HepG2 (cell line): ENCODE results near the gene TSC22D3. TPM values are rescaled to one million over a fixed set of nuclear protein-coding genes. Genes with fewer than 3 reads are reported as not detected.

ENCODE experiments used
- ATAC-seq: fragments of 200-7000 bp; cut with Tn5 transposase; 3 replicates; pipeline ENCODE4 v1.9.1; 2020; ENCODE audit warnings: mild to moderate bottlenecking, moderate library complexity
- BruUV-seq: library from RNA; stranded (reverse); fragments of 400-500 nt; replicated peaks from 2 replicates; lab custom pipeline; 2021; lab: Mats Ljungman, UMichigan
- CTCF ChIA-PET: fragments of 300-600 bp; formaldehyde crosslinking; extraction: SDS; loops from one replicate; lab custom pipeline; 2021; ENCODE audit warnings: low total read pairs, inconsistent platforms, low intra/inter-chr PET ratio; lab: Yijun Ruan, JAX
- POLR2A ChIA-PET: fragments of 350-600 bp; sonication (Branson Sonifier 250); formaldehyde crosslinking; loops from one replicate; lab custom pipeline; 2020; ENCODE audit warnings: antibody characterized with exemption, inconsistent platforms; lab: Yijun Ruan, JAX
- DNase-seq: peaks from one replicate; pipeline ENCODE4 v3.0.0-alpha.2; 2015; ENCODE audit warnings: low spot score
- FAIRE-seq: peaks from 3 replicates; lab custom pipeline; 2011; peaks lifted over from hg19 to GRCh38; lab: Jason Lieb, UNC
- H2AFZ ChIP-seq: one replicate; pipeline ENCODE4 v1.6.1; 2011; ENCODE audit warnings: low read length, inconsistent platforms
- H3K27ac ChIP-seq: fragments of 300-600 bp; 3 replicates; pipeline ENCODE4 v1.8.0; 2011; ENCODE audit warnings: mixed run types, mild to moderate bottlenecking, mixed read lengths, low read length, inconsistent platforms; ENCODE audit not compliant: insufficient read depth; ENCODE audit errors: extremely low read length
- H3K27me3 ChIP-seq, 2 experiments: fragments of 200-600 bp in 1 of 2; 2 replicates in 1 of 2; 3 replicates in 1 of 2; pipeline versions ENCODE4 v1.6.0 to v1.8.0; 2011; ENCODE audit warnings: low read length in 2 of 2, mild to moderate bottlenecking in 2 of 2, moderate library complexity in 2 of 2, inconsistent platforms in 1 of 2; ENCODE audit not compliant: insufficient read depth in 2 of 2, control insufficient read depth in 1 of 2
- H3K36me3 ChIP-seq, 2 experiments: fragments of 200-600 bp in 1 of 2; replicated peaks in 1 of 2; 2 replicates in 1 of 2; 3 replicates in 1 of 2; pipeline versions ENCODE4 v1.5.1 to v1.8.0; 2011; ENCODE audit warnings: low read length in 2 of 2, inconsistent platforms in 1 of 2; ENCODE audit not compliant: insufficient read depth in 2 of 2, control insufficient read depth in 1 of 2
- H3K4me1 ChIP-seq: 2 replicates; pipeline ENCODE4 v1.5.1; 2012; ENCODE audit warnings: low read length, inconsistent platforms; ENCODE audit not compliant: insufficient read depth
- H3K4me2 ChIP-seq: 2 replicates; pipeline ENCODE4 v1.6.0; 2011; ENCODE audit warnings: low read depth, low read length, inconsistent platforms
- H3K4me3 ChIP-seq, 3 experiments: fragments of 200-600 bp in 1 of 3; sonication (generic), shearing (Covaris generic) in 1 of 3; replicated peaks in 1 of 3; 2 replicates each; pipeline ENCODE4 v1.5.1; 2011 to 2016; ENCODE audit warnings: low read length in 3 of 3, inconsistent platforms in 2 of 3, low read depth in 2 of 3, mild to moderate bottlenecking in 2 of 3, control low read depth in 1 of 3, mixed read lengths in 1 of 3; ENCODE audit not compliant: insufficient read depth in 1 of 3
- H3K79me2 ChIP-seq: one replicate; pipeline ENCODE4 v1.6.1; 2011; ENCODE audit warnings: low read length, inconsistent platforms; ENCODE audit not compliant: insufficient read depth
- H3K9ac ChIP-seq: 2 replicates; pipeline ENCODE4 v1.6.0; 2011; ENCODE audit warnings: mild to moderate bottlenecking, low read depth, low read length, inconsistent platforms; ENCODE audit not compliant: insufficient read depth
- H3K9me3 ChIP-seq: 2 replicates; pipeline ENCODE4 v1.5.1; 2012; ENCODE audit warnings: mild to moderate bottlenecking, low read length
- H4K20me1 ChIP-seq: 2 replicates; pipeline ENCODE4 v1.6.0; 2011; ENCODE audit warnings: inconsistent platforms, mild to moderate bottlenecking, low read length, moderate library complexity; ENCODE audit not compliant: insufficient read depth
- ATF7-NPFF ChIP-seq: sonication (generic); formaldehyde crosslinking; IDR thresholded peaks from 2 replicates; pipeline ENCODE4 v1.8.1; 2023; ENCODE audit warnings: mild to moderate bottlenecking, low read depth, missing genetic modification reagents, moderate library complexity
- HNF4A ChIP-seq: sonication (generic); formaldehyde crosslinking; IDR thresholded peaks from 2 replicates; pipeline ENCODE4 v1.4.0; 2020; ENCODE audit warnings: missing genetic modification reagents
- HOXA7 ChIP-seq: sonication (generic); formaldehyde crosslinking; IDR thresholded peaks from 2 replicates; pipeline ENCODE4 v1.8.1; 2022; ENCODE audit warnings: mild to moderate bottlenecking, missing genetic modification reagents, moderate library complexity
- KLF15 ChIP-seq: sonication (generic); formaldehyde crosslinking; IDR thresholded peaks from 2 replicates; pipeline ENCODE4 v1.8.1; 2023; ENCODE audit warnings: borderline replicate concordance, mild to moderate bottlenecking, inconsistent platforms, missing genetic modification reagents, mixed read lengths
- PITX1 ChIP-seq: sonication (generic); formaldehyde crosslinking; IDR thresholded peaks from 2 replicates; pipeline ENCODE4 v1.5.1; 2020; ENCODE audit warnings: mild to moderate bottlenecking, missing genetic modification reagents
- PPARG ChIP-seq: conservative IDR thresholded peaks from 2 replicates; pipeline ENCODE4 v1.6.1; 2016; ENCODE audit warnings: missing biosample characterization, missing genetic modification reagents
- SNAPC5 ChIP-seq: sonication (generic); formaldehyde crosslinking; IDR thresholded peaks from 2 replicates; pipeline ENCODE4 v1.8.1; 2023; ENCODE audit warnings: mild to moderate bottlenecking, missing genetic modification reagents, borderline replicate concordance
- ZBTB49 ChIP-seq: sonication (generic); formaldehyde crosslinking; IDR thresholded peaks from 2 replicates; pipeline ENCODE4 v1.4.0; 2020; ENCODE audit warnings: missing genetic modification reagents, borderline replicate concordance
- ZNF253 ChIP-seq: sonication (generic); formaldehyde crosslinking; IDR thresholded peaks from 2 replicates; pipeline ENCODE4 v1.8.0; 2022; ENCODE audit warnings: mild to moderate bottlenecking, missing genetic modification reagents, borderline replicate concordance
- ZNF513 ChIP-seq: sonication (generic); formaldehyde crosslinking; conservative IDR thresholded peaks from 2 replicates; pipeline ENCODE4 v1.5.0; 2020; ENCODE audit warnings: missing genetic modification reagents
- ZNF782 ChIP-seq: sonication (generic); formaldehyde crosslinking; IDR thresholded peaks from 2 replicates; pipeline ENCODE4 v1.4.0; 2020; ENCODE audit warnings: missing genetic modification reagents, mild to moderate bottlenecking, borderline replicate concordance
- WGBS: methylation state at CpG from one replicate; pipeline ENCODE4 v1.1.6; 2017; ENCODE audit warnings: low lambda C conversion rate; 5-methylcytosine and 5-hydroxymethylcytosine counted together
- in situ Hi-C: cut with HindIII; loops from 2 replicates; pipeline ENCODE4 v1.10.0; 2017; ENCODE audit warnings: low pct_unique_long_range_greater_than_20kb; ENCODE audit not compliant: extremely low pct_ligation_motif_present
- intact Hi-C: fragments of 100-400 bp; cut with micrococcal nuclease; formaldehyde crosslinking; loops from one replicate; pipeline ENCODE4 v1.10.0; 2022; ENCODE audit not compliant: unreplicated experiment
- polyA plus RNA-seq, 8 experiments: library from polyadenylated mRNA; depleted of rRNA in 3 of 8; stranded (reverse) in 7 of 8; unstranded in 1 of 8; fragments of >200 nt; fragmentation: Illumina TruSeq in 4 of 8; extraction: Trizol in 4 of 8; gene quantifications; 2 replicates each; pipeline versions ENCODE4 v1.2.1 to v1.2.3, GENCODE V29; 2011 to 2016; ENCODE audit warnings: low read depth in 4 of 8, missing spikeins in 1 of 8, mixed read lengths in 1 of 8; ENCODE audit not compliant: insufficient read depth in 1 of 8
- total RNA-seq, 5 experiments: library from RNA; depleted of rRNA; stranded (reverse); fragments of >200 nt; fragmentation: Illumina TruSeq; extraction: Trizol; gene quantifications; 2 replicates each; pipeline ENCODE4 v1.2.3, GENCODE V29; 2016; ENCODE audit warnings: low read depth in 1 of 5
- TF ChIP-seq, protein P1 (sequence below): IDR thresholded peaks from 2 replicates; pipeline ENCODE4 v1.6.1; 2016

Gene TSC22D3
- total and polyA plus RNA-seq, 2 of the 13 experiments (the other 11 are each of a cell fraction or from before 2014, with no cell fraction given) = 0.82 to 1.5 TPM

DNA sequence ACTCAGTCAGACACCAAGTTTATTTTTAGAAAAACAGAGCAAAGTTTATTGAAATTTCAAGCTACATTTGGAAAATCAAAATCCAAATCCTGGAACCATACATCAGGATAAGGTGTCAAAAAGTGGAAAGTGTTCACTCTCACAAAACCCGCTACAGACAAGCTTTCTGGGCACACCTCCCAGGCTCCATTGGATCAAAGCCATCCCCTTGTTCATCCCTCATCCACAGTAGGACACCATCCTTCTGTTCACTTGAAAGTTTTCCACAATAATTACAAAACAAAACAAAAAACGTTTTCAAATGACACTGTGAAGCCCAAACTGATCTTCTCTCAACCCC is 62.4 kb downstream of the TSC22D3 start:
- no peak for ATAC-seq

DNA sequence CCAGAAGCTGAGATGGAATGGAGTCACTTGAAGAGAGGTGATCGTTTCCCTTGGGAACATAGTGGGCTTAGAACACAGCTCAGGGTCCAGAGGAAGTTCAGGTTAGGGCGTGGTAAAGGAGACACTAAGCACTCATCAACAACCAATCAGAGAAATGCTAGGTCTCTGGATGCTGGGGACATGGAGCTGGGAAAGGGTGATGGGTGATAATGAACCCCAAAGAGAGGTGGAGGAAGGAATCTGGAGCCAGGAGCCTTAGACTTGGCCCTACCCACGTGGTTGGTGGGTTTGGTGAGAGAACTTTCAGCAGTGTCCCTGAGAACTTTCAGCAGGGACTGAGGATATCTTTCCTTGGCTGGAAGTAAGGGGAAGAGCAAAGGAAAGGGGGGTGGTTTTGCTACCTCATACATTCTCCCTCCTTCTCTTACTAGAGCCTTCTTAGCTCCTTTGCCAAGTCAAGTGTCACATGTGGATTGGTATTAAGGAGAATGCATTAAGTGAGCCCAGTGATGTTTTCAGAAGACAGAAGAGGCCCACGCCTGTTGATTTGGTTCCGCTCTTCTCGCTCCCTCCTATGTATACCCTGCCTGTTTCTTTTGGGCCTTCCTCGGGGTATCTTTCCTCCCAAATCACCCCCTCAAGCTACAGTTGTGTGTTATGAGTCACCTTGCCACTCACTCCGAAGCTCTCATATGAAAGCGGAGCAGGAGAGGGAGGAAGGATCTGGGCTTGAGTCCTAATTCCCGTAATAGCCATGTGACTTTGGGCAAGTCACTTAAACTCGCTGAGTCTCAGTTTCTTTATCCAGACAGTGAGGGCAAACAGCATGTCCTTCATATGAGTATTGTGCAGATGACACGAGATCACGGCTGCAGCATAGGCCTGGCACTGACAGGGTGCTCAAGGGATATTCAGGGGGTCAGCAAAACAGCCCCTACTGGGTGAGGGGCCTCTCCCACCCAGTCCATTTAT is 63.1 kb downstream of the TSC22D3 start:
- no peak for ATAC-seq
- H3K4me3 ChIP-seq = no peak overlapping the region
- H3K36me3 ChIP-seq = no peaks in the 10 kb centered on the region
- peaks cover 0 to 4% of the 10 kb centered on the region in 2 experiments; a peak in 1 of 5 replicates for H3K27me3 ChIP-seq
- 54% methylated on average over 9 of the region's 13 CpGs for WGBS
- H3K4me2 ChIP-seq = no peak overlapping the region
- intact Hi-C loops (no loop called here), in situ Hi-C loops (no loop called here)
- no peaks in the 10 kb centered on the region for H3K79me2 ChIP-seq
- no peaks in the 10 kb centered on the region for H4K20me1 ChIP-seq
- no peak for DNase-seq
- no TSS peak for BruUV-seq
- CTCF ChIA-PET = no interaction called here
- POLR2A ChIA-PET = no interaction called here
- H3K27ac ChIP-seq = no peak overlapping the region
- H2AFZ ChIP-seq = no peak overlapping the region
- H3K9me3 ChIP-seq = no peaks in the 10 kb centered on the region
- H3K9ac ChIP-seq = no peak overlapping the region
- H3K4me1 ChIP-seq = peaks cover 18% of the 10 kb centered on the region
- no peak for FAIRE-seq
- no peak for TF ChIP-seq ATF7-NPFF (CRISPR knock-in tag)
- no peak for TF ChIP-seq PITX1 (CRISPR knock-in tag)
- TF ChIP-seq HOXA7 (CRISPR knock-in tag) = no peak
- TF ChIP-seq ZNF513 (CRISPR knock-in tag) = no peak
- no peak for TF ChIP-seq ZBTB49 (CRISPR knock-in tag)
- TF ChIP-seq ZNF253 (CRISPR knock-in tag) = no peak
- TF ChIP-seq, protein P1, sequence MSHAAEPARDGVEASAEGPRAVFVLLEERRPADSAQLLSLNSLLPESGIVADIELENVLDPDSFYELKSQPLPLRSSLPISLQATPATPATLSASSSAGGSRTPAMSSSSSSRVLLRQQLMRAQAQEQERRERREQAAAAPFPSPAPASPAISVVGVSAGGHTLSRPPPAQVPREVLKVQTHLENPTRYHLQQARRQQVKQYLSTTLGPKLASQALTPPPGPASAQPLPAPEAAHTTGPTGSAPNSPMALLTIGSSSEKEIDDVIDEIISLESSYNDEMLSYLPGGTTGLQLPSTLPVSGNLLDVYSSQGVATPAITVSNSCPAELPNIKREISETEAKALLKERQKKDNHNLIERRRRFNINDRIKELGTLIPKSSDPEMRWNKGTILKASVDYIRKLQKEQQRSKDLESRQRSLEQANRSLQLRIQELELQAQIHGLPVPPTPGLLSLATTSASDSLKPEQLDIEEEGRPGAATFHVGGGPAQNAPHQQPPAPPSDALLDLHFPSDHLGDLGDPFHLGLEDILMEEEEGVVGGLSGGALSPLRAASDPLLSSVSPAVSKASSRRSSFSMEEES (CRISPR knock-in tag) = no peak
- no peak for TF ChIP-seq SNAPC5 (CRISPR knock-in tag)

More for the DNA sequence above, 62.4 kb downstream of the TSC22D3 start:
- CTCF ChIA-PET = no interaction called here
- H3K36me3 ChIP-seq = no peaks in the 10 kb centered on the region
- peaks cover 0 to 6% of the 10 kb centered on the region in 2 experiments; a peak in 1 of 5 replicates for H3K27me3 ChIP-seq
- H3K4me1 ChIP-seq = peaks cover 21% of the 10 kb centered on the region
- intact Hi-C loops = no loop called here
- TF ChIP-seq HNF4A (CRISPR knock-in tag) = no peak
- TF ChIP-seq PPARG (CRISPR knock-in tag) = no peak
- TF ChIP-seq ZNF782 (CRISPR knock-in tag) = no peak
- no peak for TF ChIP-seq KLF15
- no TSS peak for BruUV-seq
- H3K27ac ChIP-seq = no peak overlapping the region
- H3K4me3 ChIP-seq = no peak overlapping the region
- FAIRE-seq = no peak
- H2AFZ ChIP-seq = no peak overlapping the region
- H3K9me3 ChIP-seq = no peaks in the 10 kb centered on the region
- POLR2A ChIA-PET = no interaction called here
- in situ Hi-C loops = no loop called here
- 54% methylated on average over 2 of the region's 2 CpGs for WGBS
- no peak overlapping the region for H3K9ac ChIP-seq
- no peaks in the 10 kb centered on the region for H3K79me2 ChIP-seq
- no peaks in the 10 kb centered on the region for H4K20me1 ChIP-seq
- DNase-seq = no peak
- no peak overlapping the region for H3K4me2 ChIP-seq
